Cardiac muscle cell (in vitro differentiated cells and primary cell): ENCODE data around the gene SLC22A31. TPM values are rescaled to one million over a fixed set of nuclear protein-coding genes. Genes with fewer than 3 reads are reported as not detected.

Experiments used
- DNase-seq, 2 donors: peaks; one replicate each; pipeline versions ENCODE4 v3.0.0 to v3.0.0-alpha.2; 2010 to 2017; ENCODE audit warnings: low read depth in 1 of 2, low spot score in 1 of 2
- H3K27ac ChIP-seq: fragments of 200-600 bp; sonication (generic); 2 replicates; pipeline ENCODE4 v1.5.1; 2016
- H3K27me3 ChIP-seq: fragments of 200-600 bp; sonication (generic); 2 replicates; pipeline ENCODE4 v1.6.0; 2016; ENCODE audit warnings: control low read depth
- H3K36me3 ChIP-seq: fragments of 200-600 bp; sonication (generic); 2 replicates; pipeline ENCODE4 v1.5.1; 2016; ENCODE audit warnings: control low read depth
- H3K4me1 ChIP-seq: fragments of 200-600 bp; sonication (generic); 2 replicates; pipeline ENCODE4 v1.8.1; 2017; ENCODE audit warnings: low read depth, mild to moderate bottlenecking, mixed run types
- H3K4me3 ChIP-seq: fragments of 200-600 bp; sonication (generic); 2 replicates; pipeline ENCODE4 v1.5.1; 2016; ENCODE audit warnings: mild to moderate bottlenecking
- H3K9me3 ChIP-seq: fragments of 200-600 bp; sonication (generic); 2 replicates; pipeline ENCODE4 v1.5.1; 2017; ENCODE audit warnings: low read depth, mild to moderate bottlenecking, control low read depth
- polyA plus RNA-seq: library from polyadenylated mRNA; unstranded; fragments of >200 nt; fragmentation: Nextera tagmentation; extraction: Ambion mirVana; gene quantifications from 2 replicates; pipeline ENCODE4 v1.2.1, GENCODE V29; 2016
- total RNA-seq: library from RNA; depleted of rRNA; stranded (reverse); fragments of >200 nt; gene quantifications from 2 replicates; pipeline ENCODE4 v1.2.3, GENCODE V29; 2016
- TF ChIP-seq, protein P1 (sequence below): IDR thresholded peaks from 2 replicates; pipeline ENCODE4 v1.5.1; 2012; ENCODE audit warnings: low read depth, mild to moderate bottlenecking, low read length

The SLC22A31 gene
- total and polyA plus RNA-seq, 2 experiments from 2014 or later, result 10.9 to 39.4 TPM

DNA sequence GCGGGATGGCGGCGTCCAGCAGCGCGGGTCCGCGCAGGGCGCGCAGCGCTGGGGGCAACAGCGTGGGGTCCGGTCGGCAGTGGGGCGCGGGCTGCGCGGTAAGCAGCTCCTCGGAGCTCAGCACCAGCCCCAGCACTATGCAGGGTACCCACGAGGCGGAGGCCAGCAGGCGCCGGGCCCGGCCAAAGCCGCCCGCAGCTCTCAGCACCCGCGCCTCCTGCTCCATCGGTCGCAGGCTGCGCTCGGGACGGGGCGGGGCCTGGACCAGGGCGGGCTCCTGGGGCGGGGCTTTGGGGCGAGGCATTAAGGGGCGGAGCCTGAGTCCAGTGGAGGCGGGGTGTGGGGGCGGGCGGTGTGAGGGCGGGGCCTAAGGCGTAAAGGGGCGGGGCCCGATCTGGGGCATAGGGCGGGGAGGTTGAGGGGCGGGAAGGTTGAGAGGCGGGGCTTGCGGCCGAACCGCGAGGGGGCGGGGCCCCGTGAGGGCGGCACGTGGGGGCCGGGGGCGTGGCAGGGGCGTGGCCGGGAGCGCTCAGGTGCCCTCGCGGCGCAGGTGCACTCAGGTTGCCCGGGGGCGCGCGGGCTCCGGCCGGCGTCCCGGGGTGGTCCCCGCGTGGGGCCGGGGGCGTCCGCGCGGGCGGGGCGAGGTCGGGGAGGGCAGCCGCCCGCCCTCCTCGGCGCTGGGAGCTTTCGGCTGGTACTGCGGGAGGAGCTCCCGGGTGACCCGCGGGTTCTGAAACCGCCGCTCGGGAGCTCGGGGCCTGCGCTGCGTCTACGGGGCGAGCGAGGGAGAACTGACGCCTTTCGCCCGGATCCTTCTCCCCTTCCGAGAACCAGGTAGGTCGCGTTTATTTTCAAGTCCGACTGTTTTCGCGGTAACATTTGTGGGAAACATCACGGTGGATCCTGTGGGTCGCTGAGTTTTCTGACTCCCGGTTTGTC, 1.4 kb upstream of the SLC22A31 start:
- TF ChIP-seq, protein P1, sequence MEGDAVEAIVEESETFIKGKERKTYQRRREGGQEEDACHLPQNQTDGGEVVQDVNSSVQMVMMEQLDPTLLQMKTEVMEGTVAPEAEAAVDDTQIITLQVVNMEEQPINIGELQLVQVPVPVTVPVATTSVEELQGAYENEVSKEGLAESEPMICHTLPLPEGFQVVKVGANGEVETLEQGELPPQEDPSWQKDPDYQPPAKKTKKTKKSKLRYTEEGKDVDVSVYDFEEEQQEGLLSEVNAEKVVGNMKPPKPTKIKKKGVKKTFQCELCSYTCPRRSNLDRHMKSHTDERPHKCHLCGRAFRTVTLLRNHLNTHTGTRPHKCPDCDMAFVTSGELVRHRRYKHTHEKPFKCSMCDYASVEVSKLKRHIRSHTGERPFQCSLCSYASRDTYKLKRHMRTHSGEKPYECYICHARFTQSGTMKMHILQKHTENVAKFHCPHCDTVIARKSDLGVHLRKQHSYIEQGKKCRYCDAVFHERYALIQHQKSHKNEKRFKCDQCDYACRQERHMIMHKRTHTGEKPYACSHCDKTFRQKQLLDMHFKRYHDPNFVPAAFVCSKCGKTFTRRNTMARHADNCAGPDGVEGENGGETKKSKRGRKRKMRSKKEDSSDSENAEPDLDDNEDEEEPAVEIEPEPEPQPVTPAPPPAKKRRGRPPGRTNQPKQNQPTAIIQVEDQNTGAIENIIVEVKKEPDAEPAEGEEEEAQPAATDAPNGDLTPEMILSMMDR, result no peak
- Histone ChIP-seq H3K27ac (no peak overlapping the region), H3K4me1 (peaks cover 8% of the 10 kb centered on the region), H3K36me3 (no peaks in the 10 kb centered on the region), H3K27me3 (peaks cover 65% of the 10 kb centered on the region), H3K9me3 (no peaks in the 10 kb centered on the region), H3K4me3 (peak overlapping the region; percentile 38)
- peak; percentile 70 to 95 for DNase-seq

DNA sequence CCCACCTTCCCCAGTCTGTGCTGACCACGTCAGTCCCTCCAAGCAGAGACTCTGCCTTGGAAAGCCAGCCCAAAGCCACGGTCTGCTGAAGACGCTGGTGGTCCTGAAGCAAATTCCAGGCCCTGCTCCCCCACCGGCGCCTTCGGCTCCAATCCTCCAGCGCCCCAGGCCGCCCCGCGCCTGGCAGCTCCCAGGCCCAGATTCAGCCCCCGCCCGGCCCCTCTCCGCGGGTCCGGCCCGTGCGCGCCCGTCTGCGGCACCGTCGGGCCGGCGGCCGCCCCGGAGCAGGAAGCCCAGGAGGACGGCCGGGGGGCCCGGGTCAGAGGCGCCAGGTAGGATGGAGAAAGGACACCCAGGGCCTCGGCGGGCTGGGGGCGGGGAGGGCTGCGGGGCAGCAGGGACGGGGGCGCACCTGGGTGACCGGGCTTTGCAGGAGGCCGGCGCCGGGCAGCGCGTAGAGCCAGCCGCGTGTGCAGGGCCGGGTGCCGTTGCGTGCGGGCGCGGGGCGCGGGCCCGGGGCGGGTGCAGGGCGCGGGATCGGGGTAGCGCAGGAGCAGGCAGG, 594 bp upstream of the SLC22A31 start:
- Histone ChIP-seq H3K27me3 (peaks cover 61% of the 10 kb centered on the region), H3K4me1 (peaks cover 8% of the 10 kb centered on the region), H3K4me3 (peak overlapping the region; percentile 38), H3K27ac (no peak overlapping the region), H3K36me3 (no peaks in the 10 kb centered on the region), H3K9me3 (no peaks in the 10 kb centered on the region)
- no peak for DNase-seq
- TF ChIP-seq, protein P1, result no peak

DNA sequence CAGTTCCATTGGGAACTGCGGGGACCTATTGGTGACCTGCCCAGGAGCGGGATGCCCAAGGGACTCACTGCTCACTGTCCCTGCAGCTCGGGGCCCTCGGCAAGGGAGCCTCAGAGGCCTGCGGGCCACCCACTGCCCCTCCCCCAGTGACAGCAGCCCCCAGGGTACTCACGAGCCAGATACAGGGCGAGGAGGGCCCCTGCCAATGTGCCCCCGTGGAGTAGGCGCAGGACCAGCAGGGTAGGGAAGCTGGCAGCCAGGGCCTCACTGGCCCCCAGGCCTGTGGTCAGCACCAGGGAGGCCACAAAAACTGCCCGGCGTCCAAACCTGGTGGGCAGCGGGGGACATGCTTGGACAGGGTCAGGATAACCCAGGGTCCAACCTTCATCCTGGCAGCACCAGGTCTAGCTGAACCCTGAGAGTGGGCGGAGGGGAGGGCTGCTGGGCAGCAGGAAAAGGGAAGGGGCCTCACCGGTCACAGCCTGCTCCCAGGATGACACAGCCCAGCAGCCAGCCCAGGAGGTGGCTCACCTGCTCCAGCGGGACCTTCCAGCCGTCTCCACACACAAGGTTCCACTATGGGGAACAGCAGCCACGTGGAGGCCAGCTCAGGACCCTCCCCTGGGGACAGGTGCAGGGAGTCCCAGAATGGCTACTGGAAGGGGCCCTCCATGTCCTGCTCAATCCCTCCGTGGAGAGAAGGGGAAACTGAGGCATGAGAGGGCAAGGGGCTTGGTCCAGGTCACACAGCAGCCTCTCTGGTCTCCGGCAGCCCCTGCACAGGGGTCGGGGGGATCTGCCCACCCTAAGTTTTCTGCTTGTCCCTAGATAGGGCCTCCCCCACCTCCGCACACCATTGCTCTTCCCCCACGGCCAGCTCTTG, 855 bp downstream of the SLC22A31 start:
- no peaks in the 10 kb centered on the region for H3K9me3 ChIP-seq
- TF ChIP-seq, protein P1, result no peak
- no peak overlapping the region for H3K27ac ChIP-seq
- no peaks in the 10 kb centered on the region for H3K36me3 ChIP-seq
- H3K4me1 ChIP-seq, result peaks cover 8% of the 10 kb centered on the region
- no peak for DNase-seq
- H3K27me3 ChIP-seq, result peaks cover 55% of the 10 kb centered on the region
- no peak overlapping the region for H3K4me3 ChIP-seq

DNA sequence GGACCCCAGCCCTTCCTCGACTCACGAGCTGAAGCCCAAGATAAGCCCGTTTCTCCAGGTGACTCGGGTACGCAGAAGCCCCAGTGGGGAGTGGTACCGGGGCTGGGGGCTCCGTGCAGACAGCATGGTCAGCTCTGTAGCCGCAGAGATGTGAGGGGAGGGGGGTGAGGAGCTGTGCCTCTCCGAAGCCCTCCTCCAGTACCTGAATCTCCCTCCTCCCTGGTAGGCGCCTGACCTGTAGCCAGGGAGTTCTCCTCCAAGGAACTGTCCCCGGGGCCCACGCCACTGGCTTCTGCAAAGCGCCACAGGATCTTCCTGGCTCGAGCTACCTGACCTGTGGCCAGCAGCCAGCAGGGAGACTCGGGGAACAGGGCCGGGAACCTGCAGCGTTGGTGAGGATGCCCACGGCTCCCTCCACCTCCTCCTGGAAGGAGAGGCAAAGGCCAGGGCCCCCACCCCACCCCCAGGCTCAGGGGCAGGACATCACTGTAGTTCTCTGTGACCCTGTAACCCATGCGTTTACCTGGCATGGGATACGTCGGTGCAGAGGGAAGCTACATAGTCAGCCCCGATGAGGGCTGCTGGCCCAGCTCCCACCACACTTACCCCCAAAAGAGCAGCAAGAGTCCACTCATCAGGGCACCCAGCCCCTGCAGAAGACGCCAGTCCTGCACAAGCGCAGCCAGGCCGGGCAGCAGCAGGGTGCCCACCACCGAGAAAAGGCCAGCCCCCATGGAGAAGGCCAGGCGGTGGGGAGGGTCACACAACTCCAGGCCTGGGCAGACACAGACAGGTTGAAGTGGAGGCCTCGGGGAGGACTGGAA, 1.7 kb downstream of the SLC22A31 start:
- H3K4me3 ChIP-seq, result no peak overlapping the region
- H3K9me3 ChIP-seq, result no peaks in the 10 kb centered on the region
- H3K36me3 ChIP-seq, result no peaks in the 10 kb centered on the region
- peaks cover 46% of the 10 kb centered on the region for H3K27me3 ChIP-seq
- peaks cover 8% of the 10 kb centered on the region for H3K4me1 ChIP-seq
- H3K27ac ChIP-seq, result no peak overlapping the region
- DNase-seq, result no peak
- TF ChIP-seq, protein P1, result no peak
